Measurements from ENCODE around the gene KLK8. TPM values are rescaled to one million over a fixed set of nuclear protein-coding genes. Genes with fewer than 3 reads are reported as not detected.

The KLK8 gene
- polyA plus RNA-seq, 3 donors, result not detected

DNA sequence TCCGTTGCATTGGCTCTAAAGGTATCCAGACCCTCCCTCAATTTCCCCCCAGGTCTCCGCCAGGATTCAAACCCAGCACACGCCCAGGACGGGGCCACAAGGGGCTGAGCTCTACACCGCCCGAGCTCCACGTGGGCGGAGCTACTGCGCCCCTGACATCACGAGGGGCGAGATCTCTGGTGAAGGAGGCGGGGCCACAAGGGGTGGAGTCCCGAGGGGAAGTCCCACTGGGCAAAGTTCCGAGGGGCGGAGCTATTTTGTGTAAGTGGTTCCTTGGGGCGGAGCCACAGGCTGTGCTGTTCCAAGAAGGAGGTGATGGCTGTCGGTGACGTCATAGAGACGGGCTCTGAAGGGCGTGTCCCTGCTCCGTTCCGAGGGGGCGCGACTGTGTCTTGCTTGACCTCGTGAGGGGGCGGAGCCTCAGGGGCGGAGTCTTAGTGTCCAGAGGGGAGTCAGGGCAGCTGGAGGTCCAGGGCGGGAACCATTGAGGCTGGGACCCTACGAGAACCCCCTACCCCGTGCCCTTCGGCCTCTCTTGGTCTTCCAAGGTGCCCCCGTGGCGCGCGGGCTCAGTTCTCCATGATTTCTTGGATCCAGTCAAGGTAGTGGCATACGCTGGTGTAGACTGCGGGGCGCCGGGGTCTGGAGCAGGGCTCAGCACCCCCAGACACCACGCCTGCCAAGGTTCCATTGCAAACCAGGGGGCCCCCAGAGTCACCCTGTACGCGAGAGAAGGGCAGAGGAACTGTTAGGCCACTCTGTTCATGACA is 1.3 kb upstream of the KLK8 start:
- Mint-ChIP-seq H3K9me3 (peaks cover 4 to 13% (median 8%) of the 10 kb centered on the region in 7 donors), H3K27ac (no peak overlapping the region), H3K36me3 (no peaks in the 10 kb centered on the region), H3K4me3 (peak overlapping the region in 1 of 2 donors; percentile 51), H3K27me3 (ENCODE audit: low read depth in 3 of 3) (peaks cover 17 to 52% (median 32%) of the 10 kb centered on the region in 3 donors), H3K4me1 (peaks cover 4% of the 10 kb centered on the region)
- no peaks in the 10 kb centered on the region for H3K36me3 ChIP-seq (replicated peaks in 1 of 2; ENCODE audit: control insufficient read depth in 1 of 2, insufficient read depth in 2 of 2, low read length in 2 of 2)
- intact Hi-C loops (cut with micrococcal nuclease), result no loop called here
- no peak overlapping the region for H3K9ac ChIP-seq (ENCODE audit: insufficient read depth, low read length, poor library complexity, severe bottlenecking)
- H3K4me3 ChIP-seq (replicated peaks in 1 of 3; ENCODE audit: low read depth in 2 of 3, low read length in 3 of 3), result no peak overlapping the region
- H3K4me2 ChIP-seq (replicated peaks; ENCODE audit: extremely low read depth, low read length, poor library complexity, severe bottlenecking), result no peak overlapping the region
- H4K20me1 ChIP-seq (ENCODE audit: insufficient read depth, low read length), result no peaks in the 10 kb centered on the region
- H3K4me1 ChIP-seq (ENCODE audit: control insufficient read depth in 1 of 2, insufficient read depth in 2 of 2, low read length in 2 of 2), result no peaks in the 10 kb centered on the region
- no peak overlapping the region for H3K27ac ChIP-seq (ENCODE audit: low read depth in 1 of 2, low read length in 2 of 2)
- no peaks in the 10 kb centered on the region for H3K79me2 ChIP-seq (ENCODE audit: insufficient read depth, low read length)
- H3K9me3 ChIP-seq (replicated peaks in 1 of 2; ENCODE audit: control insufficient read depth in 1 of 2, insufficient read depth in 1 of 2, low read length in 2 of 2), result peaks cover 5% of the 10 kb centered on the region in 2 donors
- WGBS (ENCODE audit: insufficient coverage), result 73% methylated on average over 39 of the region's 42 CpGs
- peak in 1 of 3 donors; percentile 16 for DNase-seq
- H2AFZ ChIP-seq (ENCODE audit: insufficient read depth, low read depth, low read length, poor library complexity, severe bottlenecking), result no peak overlapping the region
- H3K27me3 ChIP-seq (ENCODE audit: control insufficient read depth in 2 of 2, insufficient read depth in 2 of 2, low read length in 2 of 2), result peaks cover 0 to 4% of the 10 kb centered on the region in 2 donors
- TF ChIP-seq, protein P1, sequence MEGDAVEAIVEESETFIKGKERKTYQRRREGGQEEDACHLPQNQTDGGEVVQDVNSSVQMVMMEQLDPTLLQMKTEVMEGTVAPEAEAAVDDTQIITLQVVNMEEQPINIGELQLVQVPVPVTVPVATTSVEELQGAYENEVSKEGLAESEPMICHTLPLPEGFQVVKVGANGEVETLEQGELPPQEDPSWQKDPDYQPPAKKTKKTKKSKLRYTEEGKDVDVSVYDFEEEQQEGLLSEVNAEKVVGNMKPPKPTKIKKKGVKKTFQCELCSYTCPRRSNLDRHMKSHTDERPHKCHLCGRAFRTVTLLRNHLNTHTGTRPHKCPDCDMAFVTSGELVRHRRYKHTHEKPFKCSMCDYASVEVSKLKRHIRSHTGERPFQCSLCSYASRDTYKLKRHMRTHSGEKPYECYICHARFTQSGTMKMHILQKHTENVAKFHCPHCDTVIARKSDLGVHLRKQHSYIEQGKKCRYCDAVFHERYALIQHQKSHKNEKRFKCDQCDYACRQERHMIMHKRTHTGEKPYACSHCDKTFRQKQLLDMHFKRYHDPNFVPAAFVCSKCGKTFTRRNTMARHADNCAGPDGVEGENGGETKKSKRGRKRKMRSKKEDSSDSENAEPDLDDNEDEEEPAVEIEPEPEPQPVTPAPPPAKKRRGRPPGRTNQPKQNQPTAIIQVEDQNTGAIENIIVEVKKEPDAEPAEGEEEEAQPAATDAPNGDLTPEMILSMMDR (IDR thresholded peaks at IDR 0.05), result no peak

DNA sequence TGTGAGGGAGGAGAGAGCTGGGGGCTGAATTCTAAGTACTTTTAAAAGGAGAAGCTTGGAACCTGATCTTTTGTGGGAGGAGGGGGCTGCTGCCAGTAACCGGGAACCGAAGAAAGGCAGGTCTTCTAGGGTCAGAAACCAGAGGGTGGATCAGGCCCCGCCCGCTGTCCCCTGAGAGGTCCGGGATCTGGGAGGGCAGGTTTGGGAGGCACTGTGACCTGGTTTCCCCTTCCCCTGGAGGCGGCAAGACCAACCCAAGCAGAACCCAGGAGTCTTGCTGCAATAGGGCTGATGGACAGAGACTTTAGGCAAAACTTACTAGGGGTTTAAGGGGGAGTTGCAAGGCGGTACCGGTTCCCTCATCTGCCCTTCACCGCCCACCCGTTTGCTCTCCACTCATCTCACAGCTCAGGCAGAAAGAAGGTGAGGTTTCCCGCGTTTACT is 707 bp upstream of the KLK8 start:
- H3K36me3 Mint-ChIP-seq, result no peaks in the 10 kb centered on the region
- peaks cover 17 to 51% (median 30%) of the 10 kb centered on the region in 3 donors for H3K27me3 Mint-ChIP-seq (ENCODE audit: low read depth in 3 of 3)
- no peak overlapping the region for H3K27ac Mint-ChIP-seq
- Histone ChIP-seq H4K20me1 (ENCODE audit: insufficient read depth, low read length) (no peaks in the 10 kb centered on the region), H3K4me1 (ENCODE audit: control insufficient read depth in 1 of 2, insufficient read depth in 2 of 2, low read length in 2 of 2) (no peaks in the 10 kb centered on the region), H3K36me3 (replicated peaks in 1 of 2; ENCODE audit: control insufficient read depth in 1 of 2, insufficient read depth in 2 of 2, low read length in 2 of 2) (no peaks in the 10 kb centered on the region), H3K79me2 (ENCODE audit: insufficient read depth, low read length) (no peaks in the 10 kb centered on the region), H3K27me3 (ENCODE audit: control insufficient read depth in 2 of 2, insufficient read depth in 2 of 2, low read length in 2 of 2) (peaks cover 0 to 5% of the 10 kb centered on the region in 2 donors), H3K4me2 (replicated peaks; ENCODE audit: extremely low read depth, low read length, poor library complexity, severe bottlenecking) (no peak overlapping the region), H3K4me3 (replicated peaks in 1 of 3; ENCODE audit: low read depth in 2 of 3, low read length in 3 of 3) (no peak overlapping the region), H3K9ac (ENCODE audit: insufficient read depth, low read length, poor library complexity, severe bottlenecking) (no peak overlapping the region), H3K27ac (ENCODE audit: low read depth in 1 of 2, low read length in 2 of 2) (no peak overlapping the region), H2AFZ (ENCODE audit: insufficient read depth, low read depth, low read length, poor library complexity, severe bottlenecking) (no peak overlapping the region), H3K9me3 (replicated peaks in 1 of 2; ENCODE audit: control insufficient read depth in 1 of 2, insufficient read depth in 1 of 2, low read length in 2 of 2) (peaks cover 5% of the 10 kb centered on the region in 2 donors)
- no peak for DNase-seq
- TF ChIP-seq, protein P1 (IDR thresholded peaks at IDR 0.05), result no peak
- H3K4me3 Mint-ChIP-seq, result peak overlapping the region in 1 of 2 donors; percentile 51
- peaks cover 4 to 13% (median 9%) of the 10 kb centered on the region in 7 donors for H3K9me3 Mint-ChIP-seq
- WGBS (ENCODE audit: insufficient coverage), result 70% methylated on average over 7 of the region's 12 CpGs
- peaks cover 4% of the 10 kb centered on the region for H3K4me1 Mint-ChIP-seq
- intact Hi-C loops (cut with micrococcal nuclease), result no loop called here
